Caco-2 (cell line): ENCODE results near the gene PPIL1. TPM values are rescaled to one million over a fixed set of nuclear protein-coding genes. Genes with fewer than 3 reads are reported as not detected.

ENCODE experiments used
- BruUV-seq: library from RNA; stranded (reverse); fragments of 400-500 nt; replicated peaks from 2 replicates; lab custom pipeline; 2021; lab: Mats Ljungman, UMichigan
- CTCF ChIA-PET: fragments of 300-600 bp; sonication (Branson Sonifier 250); formaldehyde crosslinking; loops from one replicate; lab custom pipeline; 2022; ENCODE audit warnings: antibody characterized with exemption; lab: Charles Lee
- POLR2A ChIA-PET: fragments of 300-600 bp; sonication (Branson Sonifier 250); formaldehyde crosslinking; loops from one replicate; lab custom pipeline; 2022; ENCODE audit warnings: antibody characterized with exemption; lab: Charles Lee
- DNase-seq, 2 experiments: peaks; one replicate each; pipeline versions ENCODE4 v3.0.0 to v3.0.0-alpha.2; 2020 to 2022
- H3K27me3 ChIP-seq: replicated peaks from 2 replicates; pipeline ENCODE4 v1.6.0; 2011; ENCODE audit warnings: low read length; ENCODE audit not compliant: control insufficient read depth, insufficient read depth
- H3K36me3 ChIP-seq: 2 replicates; pipeline ENCODE4 v1.5.1; 2011; ENCODE audit warnings: low read length; ENCODE audit not compliant: control insufficient read depth, insufficient read depth
- H3K4me1 ChIP-seq: fragments of 250-450 bp; sonication (Bioruptor Pico); 2 replicates; pipeline ENCODE4 v1.5.1; 2020; ENCODE audit warnings: mild to moderate bottlenecking
- H3K4me3 ChIP-seq: 2 replicates; pipeline ENCODE4 v1.5.1; 2011; ENCODE audit warnings: low read depth, mild to moderate bottlenecking, control low read depth, low read length
- H3K9me3 ChIP-seq: fragments of 250-450 bp; sonication (Bioruptor Pico); 2 replicates; pipeline ENCODE4 v1.5.1; 2020; ENCODE audit warnings: mild to moderate bottlenecking, moderate library complexity
- H3K27ac Mint-ChIP-seq: one replicate; pipeline ENCODE4 v1.8.0; 2022; ENCODE audit warnings: mixed read lengths; ENCODE audit not compliant: unreplicated experiment
- H3K27me3 Mint-ChIP-seq: one replicate; pipeline ENCODE4 v1.8.0; 2022; ENCODE audit warnings: mixed read lengths; ENCODE audit not compliant: insufficient read depth, unreplicated experiment
- H3K36me3 Mint-ChIP-seq: one replicate; pipeline ENCODE4 v1.8.0; 2022; ENCODE audit warnings: mild to moderate bottlenecking, mixed read lengths; ENCODE audit not compliant: insufficient read depth, unreplicated experiment
- H3K4me1 Mint-ChIP-seq: one replicate; pipeline ENCODE4 v1.8.0; 2022; ENCODE audit warnings: low read depth, mixed read lengths; ENCODE audit not compliant: unreplicated experiment
- H3K4me3 Mint-ChIP-seq: one replicate; pipeline ENCODE4 v1.8.0; 2022; ENCODE audit warnings: mild to moderate bottlenecking, moderate library complexity, mixed read lengths; ENCODE audit not compliant: unreplicated experiment
- H3K9me3 Mint-ChIP-seq: one replicate; pipeline ENCODE4 v1.8.0; 2022; ENCODE audit warnings: mixed read lengths; ENCODE audit not compliant: unreplicated experiment
- CTCF ChIP-seq, 2 experiments: fragments of 200-600 bp in 1 of 2; IDR thresholded peaks; 1 replicate in 1 of 2; 2 replicates in 1 of 2; pipeline versions ENCODE4 v1.5.1 to v1.8.0; 2011 to 2022; ENCODE audit warnings: antibody characterized with exemption in 1 of 2, control low read depth in 1 of 2, inconsistent platforms in 1 of 2, low read depth in 1 of 2, low read length in 1 of 2, mild to moderate bottlenecking in 1 of 2, moderate library complexity in 1 of 2; ENCODE audit not compliant: insufficient read depth in 1 of 2, severe bottlenecking in 1 of 2, unreplicated experiment in 1 of 2
- intact Hi-C: fragments of 100-400 bp; cut with micrococcal nuclease; formaldehyde crosslinking; loops from one replicate; pipeline ENCODE4 v1.10.0; 2022; ENCODE audit not compliant: unreplicated experiment
- total RNA-seq: library from RNA; stranded (reverse); gene quantifications from 2 replicates; pipeline ENCODE4 v1.2.3, GENCODE V29; 2022

PPIL1 gene
- total RNA-seq, 1 experiment from 2014 or later, result 61.2 TPM

GRCh38 chr6:36920049-36920448 is 45.4 kb upstream of the PPIL1 start:
- ChIA-PET POLR2A (no interaction called here), CTCF (no interaction called here)
- BruUV-seq, result no TSS peak
- Histone ChIP-seq H3K36me3 (no peaks in the 10 kb centered on the region), H3K27me3 (no peaks in the 10 kb centered on the region), H3K4me3 (no peak overlapping the region), H3K4me1 (no peaks in the 10 kb centered on the region; the same call in 1 of the 2 replicates), H3K9me3 (no peaks in the 10 kb centered on the region)
- no peak for DNase-seq
- no peaks in the 10 kb centered on the region for H3K9me3 Mint-ChIP-seq
- H3K4me3 Mint-ChIP-seq, result no peak overlapping the region
- intact Hi-C loops, result no loop called here
- H3K36me3 Mint-ChIP-seq, result no peaks in the 10 kb centered on the region
- no peak for TF ChIP-seq CTCF (IDR thresholded peaks at IDR 0.05; ENCODE audit: insufficient read depth in 1 of 2, low read depth in 1 of 2, low read length in 1 of 2, severe bottlenecking in 1 of 2, unreplicated experiment in 1 of 2)
- H3K4me1 Mint-ChIP-seq, result peaks cover 7% of the 10 kb centered on the region
- no peak overlapping the region for H3K27ac Mint-ChIP-seq
- H3K27me3 Mint-ChIP-seq, result no peaks in the 10 kb centered on the region

- BruUV-seq, result no TSS peak
- H3K9me3 Mint-ChIP-seq, result no peaks in the 10 kb centered on the region
- intact Hi-C loops, result loop anchor here (10.0 kb wide), 1 partner anchor 287 kb away; no protein-coding TSS in a partner anchor
- Histone ChIP-seq H3K36me3 (no peaks in the 10 kb centered on the region), H3K9me3 (no peaks in the 10 kb centered on the region), H3K4me3 (no peak overlapping the region), H3K27me3 (no peaks in the 10 kb centered on the region), H3K4me1 (peaks cover 16% of the 10 kb centered on the region)
- TF ChIP-seq CTCF (IDR thresholded peaks at IDR 0.05; ENCODE audit: insufficient read depth in 1 of 2, low read depth in 1 of 2, low read length in 1 of 2, severe bottlenecking in 1 of 2, unreplicated experiment in 1 of 2), result no peak
- H3K4me1 Mint-ChIP-seq, result peaks cover 7% of the 10 kb centered on the region
- ChIA-PET POLR2A (no interaction called here), CTCF (no interaction called here)
- H3K27me3 Mint-ChIP-seq, result no peaks in the 10 kb centered on the region
- H3K36me3 Mint-ChIP-seq, result no peaks in the 10 kb centered on the region
- H3K4me3 Mint-ChIP-seq, result no peak overlapping the region
- DNase-seq, result no peak
- no peak overlapping the region for H3K27ac Mint-ChIP-seq
These were observed 43.1 kb upstream of the PPIL1 start for GRCh38 chr6:36917541-36918193.

- no peaks in the 10 kb centered on the region for H3K36me3 Mint-ChIP-seq
- intact Hi-C loops, result loop anchor here (10.0 kb wide), 1 partner anchor 289 kb away; no protein-coding TSS in a partner anchor
- no TSS peak for BruUV-seq
- no peak overlapping the region for H3K27ac Mint-ChIP-seq
- H3K4me1 Mint-ChIP-seq, result peaks cover 7% of the 10 kb centered on the region
- H3K9me3 Mint-ChIP-seq, result no peaks in the 10 kb centered on the region
- Histone ChIP-seq H3K4me1 (peaks cover 16% of the 10 kb centered on the region), H3K27me3 (no peaks in the 10 kb centered on the region), H3K9me3 (no peaks in the 10 kb centered on the region), H3K36me3 (no peaks in the 10 kb centered on the region), H3K4me3 (no peak overlapping the region)
- TF ChIP-seq CTCF (IDR thresholded peaks at IDR 0.05; ENCODE audit: insufficient read depth in 1 of 2, low read depth in 1 of 2, low read length in 1 of 2, severe bottlenecking in 1 of 2, unreplicated experiment in 1 of 2), result no peak
- no peak overlapping the region for H3K4me3 Mint-ChIP-seq
- no peaks in the 10 kb centered on the region for H3K27me3 Mint-ChIP-seq
- no peak for DNase-seq
- ChIA-PET CTCF (no interaction called here), POLR2A (no interaction called here)
These were observed 41.5 kb upstream of the PPIL1 start for GRCh38 chr6:36916126-36916525.
